Stimulated activated naive CD8-positive, alpha-beta T cell treated with anti-CD3 and anti-CD28 coated beads, Interleukin-15, Interleukin-2, amounts not matched to agents 100 ng/mL and 50 ng/mL, for 24 hours (primary cell): ENCODE results near the gene CHSY3.
A peak's percentile ranks its signal among the peaks of the same experiment; 100 is the strongest.

ENCODE experiments used
- H3K27ac Mint-ChIP-seq: one replicate; pipeline ENCODE4 v1.8.0; 2021; ENCODE audit warnings: mild to moderate bottlenecking, mixed read lengths
- H3K27me3 Mint-ChIP-seq: one replicate; pipeline ENCODE4 v1.8.0; 2021; ENCODE audit warnings: mixed read lengths
- H3K36me3 Mint-ChIP-seq: one replicate; pipeline ENCODE4 v1.8.0; 2021; ENCODE audit warnings: low read depth, mixed read lengths
- H3K4me1 Mint-ChIP-seq: one replicate; pipeline ENCODE4 v1.8.0; 2021; ENCODE audit warnings: low read depth, mixed read lengths
- H3K4me3 Mint-ChIP-seq: one replicate; pipeline ENCODE4 v1.8.0; 2021; ENCODE audit warnings: mild to moderate bottlenecking, mixed read lengths
- H3K9me3 Mint-ChIP-seq: one replicate; pipeline ENCODE4 v1.8.0; 2021; ENCODE audit warnings: mixed read lengths

Gene CHSY3

DNA sequence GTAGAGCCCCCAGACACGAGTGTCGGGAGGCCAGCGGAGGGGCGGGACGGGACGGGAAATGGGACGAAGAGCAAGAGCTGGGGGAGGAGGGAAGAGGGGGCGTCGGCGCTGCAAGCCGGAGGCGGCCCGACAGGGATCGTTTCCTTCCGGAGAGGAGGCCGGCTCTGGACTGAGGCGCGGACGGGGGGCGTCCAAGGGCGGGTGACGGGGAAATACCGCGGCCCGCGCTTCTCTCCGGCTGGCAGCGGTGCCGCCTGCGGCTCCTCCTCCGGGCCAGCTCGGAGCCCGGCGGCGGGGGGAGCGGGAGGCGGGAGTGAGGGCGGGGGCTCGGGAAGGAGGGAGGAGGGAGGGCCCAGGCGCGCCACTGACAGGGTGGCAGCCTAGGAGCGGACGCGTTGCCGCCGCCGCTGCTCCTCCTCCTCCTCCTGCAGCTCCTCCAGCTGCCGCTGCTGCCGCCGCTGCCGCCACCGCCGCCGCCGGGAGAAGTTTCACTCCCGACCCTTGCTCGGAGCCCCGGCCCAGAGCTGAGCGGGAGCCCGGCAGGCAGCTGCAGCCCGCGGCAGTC lies at the start of gene CHSY3:
Gene CHSY3 (plus strand): TSS at position 364 of the 565 bp plus-strand sequence.
- no peaks in the 10 kb centered on the region for H3K9me3 Mint-ChIP-seq
- no peaks in the 10 kb centered on the region for H3K36me3 Mint-ChIP-seq
- H3K4me1 Mint-ChIP-seq = peaks cover 15% of the 10 kb centered on the region
- H3K4me3 Mint-ChIP-seq = peak within 1 kb of the TSS; percentile 83
- H3K27ac Mint-ChIP-seq = peak within 1 kb of the TSS; percentile 38
- H3K27me3 Mint-ChIP-seq = peaks cover 55% of the 10 kb centered on the region

GRCh38 chr5:129856325-129856724 lies 47.9 kb upstream of the CHSY3 start:
- Mint-ChIP-seq H3K27ac (no peak overlapping the region), H3K4me3 (no peak overlapping the region), H3K27me3 (peaks cover 6% of the 10 kb centered on the region), H3K36me3 (no peaks in the 10 kb centered on the region), H3K9me3 (no peaks in the 10 kb centered on the region), H3K4me1 (no peaks in the 10 kb centered on the region)

GRCh38 chr5:129857116-129857515 lies 47.1 kb upstream of the CHSY3 start:
- Mint-ChIP-seq H3K4me1 (no peaks in the 10 kb centered on the region), H3K36me3 (no peaks in the 10 kb centered on the region), H3K27ac (no peak overlapping the region), H3K27me3 (peaks cover 6% of the 10 kb centered on the region), H3K9me3 (no peaks in the 10 kb centered on the region), H3K4me3 (no peak overlapping the region)

- H3K9me3 Mint-ChIP-seq = no peaks in the 10 kb centered on the region
- H3K4me1 Mint-ChIP-seq = no peaks in the 10 kb centered on the region
- no peak overlapping the region for H3K27ac Mint-ChIP-seq
- no peak overlapping the region for H3K4me3 Mint-ChIP-seq
- H3K27me3 Mint-ChIP-seq = peaks cover under 1% of the 10 kb centered on the region
- H3K36me3 Mint-ChIP-seq = no peaks in the 10 kb centered on the region
These were observed 46.1 kb upstream of the CHSY3 start for GRCh38 chr5:129858131-129858675.

DNA sequence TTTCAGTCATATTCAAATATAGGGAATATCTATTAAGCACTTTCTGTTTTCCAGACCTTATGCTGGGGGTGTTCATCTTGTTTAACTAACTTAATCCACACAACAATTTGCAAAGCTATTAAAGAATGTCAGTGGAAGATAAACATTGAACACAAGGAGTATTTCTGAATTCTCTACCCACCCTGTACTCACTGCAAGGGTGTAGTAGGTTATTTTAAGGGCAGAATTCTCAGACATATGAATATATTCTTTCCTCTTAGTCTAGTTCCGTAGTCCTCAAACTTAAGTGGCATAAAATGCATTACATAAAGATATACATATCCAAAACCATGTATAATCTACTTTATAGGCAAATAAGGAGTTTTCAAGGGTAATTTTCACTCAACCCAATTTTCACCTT lies 19.9 kb upstream of the CHSY3 start:
- Mint-ChIP-seq H3K4me3 (no peak overlapping the region), H3K9me3 (no peaks in the 10 kb centered on the region), H3K4me1 (no peaks in the 10 kb centered on the region), H3K27me3 (peaks cover 3% of the 10 kb centered on the region), H3K27ac (no peak overlapping the region), H3K36me3 (no peaks in the 10 kb centered on the region)

DNA sequence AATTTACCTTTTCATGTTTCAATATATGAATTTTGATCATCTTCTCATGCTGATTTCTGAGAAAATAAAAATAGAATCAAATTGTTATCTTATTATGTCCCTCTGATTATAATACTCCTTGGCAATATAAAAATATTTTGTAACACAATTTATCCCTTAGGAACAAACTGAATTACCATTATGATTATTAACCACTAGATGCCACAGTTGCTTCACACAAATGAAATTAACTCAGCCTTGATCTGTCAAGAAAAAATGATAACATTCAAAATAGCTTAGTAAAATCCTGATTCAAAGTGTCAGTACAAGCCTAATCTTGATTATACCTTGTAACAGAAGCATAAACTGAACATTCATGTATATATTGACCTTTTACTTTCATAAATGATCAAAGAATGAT lies 4.8 kb upstream of the CHSY3 start:
- Mint-ChIP-seq H3K36me3 (no peaks in the 10 kb centered on the region), H3K4me1 (peaks cover 5% of the 10 kb centered on the region), H3K9me3 (no peaks in the 10 kb centered on the region), H3K27me3 (peaks cover 35% of the 10 kb centered on the region), H3K4me3 (no peak overlapping the region), H3K27ac (no peak overlapping the region)

GRCh38 chr5:129902816-129903215 lies 1.4 kb upstream of the CHSY3 start:
- Mint-ChIP-seq H3K4me3 (no peak overlapping the region), H3K4me1 (peaks cover 15% of the 10 kb centered on the region), H3K27ac (no peak overlapping the region), H3K27me3 (peaks cover 54% of the 10 kb centered on the region), H3K9me3 (no peaks in the 10 kb centered on the region), H3K36me3 (no peaks in the 10 kb centered on the region)

- no peaks in the 10 kb centered on the region for H3K9me3 Mint-ChIP-seq
These were observed 681 bp upstream of the CHSY3 start for GRCh38 chr5:129903466-129904101.

DNA sequence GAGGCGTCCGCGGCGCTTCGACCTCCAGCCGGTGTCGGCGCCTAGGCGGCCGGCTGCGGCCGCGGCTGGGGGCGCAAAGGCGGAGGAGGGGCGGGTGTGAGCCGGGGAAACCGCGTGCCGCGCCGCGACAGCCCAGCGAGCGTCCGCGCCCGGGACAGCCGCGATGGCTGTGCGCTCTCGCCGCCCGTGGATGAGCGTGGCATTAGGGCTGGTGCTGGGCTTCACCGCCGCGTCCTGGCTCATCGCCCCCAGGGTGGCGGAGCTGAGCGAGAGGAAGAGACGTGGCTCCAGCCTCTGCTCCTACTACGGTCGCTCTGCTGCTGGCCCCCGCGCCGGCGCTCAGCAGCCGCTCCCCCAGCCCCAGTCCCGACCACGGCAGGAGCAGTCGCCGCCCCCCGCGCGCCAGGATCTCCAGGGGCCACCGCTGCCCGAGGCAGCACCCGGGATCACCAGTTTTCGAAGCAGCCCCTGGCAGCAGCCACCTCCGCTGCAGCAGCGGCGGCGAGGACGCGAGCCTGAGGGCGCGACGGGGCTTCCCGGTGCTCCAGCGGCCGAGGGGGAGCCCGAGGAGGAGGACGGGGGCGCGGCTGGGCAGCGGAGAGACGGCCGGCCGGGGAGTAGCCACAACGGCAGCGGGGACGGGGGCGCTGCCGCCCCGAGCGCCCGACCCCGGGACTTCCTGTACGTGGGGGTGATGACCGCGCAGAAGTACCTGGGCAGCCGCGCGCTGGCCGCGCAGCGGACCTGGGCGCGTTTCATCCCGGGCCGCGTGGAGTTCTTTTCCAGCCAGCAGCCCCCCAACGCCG lies 605 bp downstream of the CHSY3 start:
- Mint-ChIP-seq H3K27me3 (peaks cover 50% of the 10 kb centered on the region), H3K9me3 (no peaks in the 10 kb centered on the region), H3K4me3 (peak overlapping the region; percentile 67)

More at GRCh38 chr5:129903466-129904101, 681 bp upstream of the CHSY3 start:
- peaks cover 55% of the 10 kb centered on the region for H3K27me3 Mint-ChIP-seq
- peak overlapping the region; percentile 38 for H3K27ac Mint-ChIP-seq
- peak overlapping the region; percentile 83 for H3K4me3 Mint-ChIP-seq
- H3K36me3 Mint-ChIP-seq = no peaks in the 10 kb centered on the region
- H3K4me1 Mint-ChIP-seq = peaks cover 15% of the 10 kb centered on the region

GRCh38 chr5:129905473-129906176 lies 1.4 kb downstream of the CHSY3 start:
- no peaks in the 10 kb centered on the region for H3K36me3 Mint-ChIP-seq
- peaks cover 50% of the 10 kb centered on the region for H3K27me3 Mint-ChIP-seq
- H3K9me3 Mint-ChIP-seq = no peaks in the 10 kb centered on the region
- peak overlapping the region; percentile 67 for H3K4me3 Mint-ChIP-seq
- H3K4me1 Mint-ChIP-seq = peaks cover 15% of the 10 kb centered on the region
- H3K27ac Mint-ChIP-seq = no peak overlapping the region

More for the DNA sequence above, 605 bp downstream of the CHSY3 start:
- H3K4me1 Mint-ChIP-seq = peaks cover 15% of the 10 kb centered on the region
- H3K36me3 Mint-ChIP-seq = no peaks in the 10 kb centered on the region
- H3K27ac Mint-ChIP-seq = no peak overlapping the region

- Mint-ChIP-seq H3K27me3 (peaks cover 49% of the 10 kb centered on the region), H3K27ac (no peak overlapping the region), H3K4me3 (peak overlapping the region; percentile 67), H3K9me3 (no peaks in the 10 kb centered on the region), H3K36me3 (no peaks in the 10 kb centered on the region), H3K4me1 (peaks cover 15% of the 10 kb centered on the region)
These were observed 2.1 kb downstream of the CHSY3 start for GRCh38 chr5:129906177-129906887.

- Mint-ChIP-seq H3K36me3 (no peaks in the 10 kb centered on the region), H3K9me3 (no peaks in the 10 kb centered on the region), H3K27ac (no peak overlapping the region)
These were observed 5.0 kb downstream of the CHSY3 start for GRCh38 chr5:129909225-129909624.

DNA sequence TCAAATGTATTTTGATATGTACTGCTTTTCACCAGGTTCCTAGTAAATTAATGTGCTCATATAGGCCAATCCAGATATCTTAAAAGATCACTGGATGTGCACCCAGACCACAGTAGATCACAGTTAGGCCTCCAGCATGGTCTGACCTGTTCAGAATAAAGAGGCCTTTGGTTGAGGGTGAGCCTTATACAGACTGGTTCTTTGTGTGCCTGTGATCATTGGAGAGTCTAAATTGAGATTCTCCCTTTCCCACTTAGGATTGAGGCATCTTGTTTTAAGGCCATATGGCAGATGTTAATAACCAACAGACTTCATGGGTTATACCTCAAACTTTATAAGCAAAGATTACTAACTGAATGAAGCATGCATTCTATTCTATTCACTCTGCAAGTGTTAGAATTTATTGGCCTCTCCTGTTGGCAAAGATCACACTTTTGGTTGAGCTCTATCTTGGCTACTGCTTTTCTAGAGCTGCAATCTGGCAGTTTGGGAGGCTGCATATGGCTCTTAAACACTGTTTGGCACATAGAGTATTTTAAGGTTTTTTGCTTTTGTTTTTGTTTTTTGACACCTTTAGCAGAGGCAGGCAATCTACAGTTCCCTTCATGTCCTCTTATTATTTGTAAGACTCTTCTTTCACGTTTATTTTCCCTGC lies 8.5 kb downstream of the CHSY3 start:
- Mint-ChIP-seq H3K27me3 (peaks cover 17% of the 10 kb centered on the region), H3K4me3 (no peak overlapping the region), H3K27ac (no peak overlapping the region), H3K9me3 (no peaks in the 10 kb centered on the region), H3K4me1 (no peaks in the 10 kb centered on the region), H3K36me3 (no peaks in the 10 kb centered on the region)

More at GRCh38 chr5:129909225-129909624, 5.0 kb downstream of the CHSY3 start:
- Mint-ChIP-seq H3K4me1 (peaks cover 10% of the 10 kb centered on the region), H3K27me3 (peaks cover 26% of the 10 kb centered on the region), H3K4me3 (no peak overlapping the region)

DNA sequence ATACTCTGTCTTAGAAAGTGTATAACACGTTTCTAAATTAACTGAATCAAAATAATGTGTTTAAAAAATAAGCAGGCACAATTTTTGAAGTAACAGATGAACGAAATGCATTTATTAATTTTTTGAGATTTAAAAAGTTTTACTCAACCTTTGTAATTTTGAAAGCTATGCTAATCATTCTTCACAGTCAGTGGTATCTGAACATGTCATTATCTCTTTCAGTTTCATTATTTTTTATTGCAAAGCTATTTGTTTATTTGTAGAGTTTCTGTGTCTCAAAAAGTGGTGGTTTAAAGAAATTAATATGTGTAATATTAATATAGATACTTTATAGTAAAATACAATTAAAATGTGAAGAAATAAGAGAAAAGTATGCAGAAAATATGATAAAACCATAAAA lies 11.2 kb downstream of the CHSY3 start:
- H3K27ac Mint-ChIP-seq = no peak overlapping the region
- no peaks in the 10 kb centered on the region for H3K36me3 Mint-ChIP-seq
- H3K27me3 Mint-ChIP-seq = peaks cover 14% of the 10 kb centered on the region
- peaks cover 3% of the 10 kb centered on the region for H3K9me3 Mint-ChIP-seq
- no peaks in the 10 kb centered on the region for H3K4me1 Mint-ChIP-seq
- H3K4me3 Mint-ChIP-seq = no peak overlapping the region
